ENCODE results near the gene AMFR. TPM values are rescaled to one million over a fixed set of nuclear protein-coding genes. Genes with fewer than 3 reads are reported as not detected.

AMFR gene
- total RNA-seq, 1 donor from 2014 or later, result 57.1 TPM

DNA sequence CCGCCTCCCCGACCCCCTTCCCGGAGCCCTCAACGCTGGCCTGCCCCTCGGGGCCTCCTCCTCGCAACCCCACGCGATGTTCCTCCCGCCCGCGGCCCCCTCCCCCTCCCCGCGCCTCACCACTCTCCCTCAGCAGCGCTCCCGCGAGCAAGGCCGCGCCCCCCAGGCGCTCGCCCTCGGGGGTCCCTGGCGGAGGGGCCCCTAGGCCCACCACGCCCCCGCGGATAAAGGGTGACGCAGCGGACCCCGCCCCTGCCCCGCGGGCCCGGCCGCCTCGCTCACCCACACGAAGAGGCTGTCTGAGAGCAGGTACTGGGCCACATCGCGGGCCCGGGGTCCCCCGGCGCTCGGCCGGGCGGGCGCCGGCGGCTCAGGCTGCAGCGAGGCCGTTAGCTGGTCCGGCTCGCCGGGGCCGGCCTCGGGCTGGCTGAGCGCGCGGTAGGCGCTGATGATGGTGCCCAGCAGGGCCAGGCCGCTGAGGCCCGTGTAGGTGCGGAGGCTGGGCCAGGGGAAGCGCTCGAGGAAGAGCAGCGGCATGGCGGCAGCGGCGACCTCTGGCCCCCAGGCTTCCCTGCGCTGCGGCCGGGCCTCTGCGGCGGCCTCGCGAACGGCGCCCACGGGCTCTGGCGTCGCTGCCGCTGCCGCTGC is 430 bp downstream of the AMFR start:
- intact Hi-C loops (cut with micrococcal nuclease), result loop anchor here (1.0 kb wide), 2 partner anchors 26 to 69 kb away; partner anchors contain the start of genes NUDT21 and OGFOD1

GRCh38 chr16:56424404-56424764 is 961 bp downstream of the AMFR start:
- intact Hi-C loops (cut with micrococcal nuclease), result no loop called here

GRCh38 chr16:56423584-56424403 is 1.6 kb downstream of the AMFR start:
- intact Hi-C loops (cut with micrococcal nuclease), result no loop called here

DNA sequence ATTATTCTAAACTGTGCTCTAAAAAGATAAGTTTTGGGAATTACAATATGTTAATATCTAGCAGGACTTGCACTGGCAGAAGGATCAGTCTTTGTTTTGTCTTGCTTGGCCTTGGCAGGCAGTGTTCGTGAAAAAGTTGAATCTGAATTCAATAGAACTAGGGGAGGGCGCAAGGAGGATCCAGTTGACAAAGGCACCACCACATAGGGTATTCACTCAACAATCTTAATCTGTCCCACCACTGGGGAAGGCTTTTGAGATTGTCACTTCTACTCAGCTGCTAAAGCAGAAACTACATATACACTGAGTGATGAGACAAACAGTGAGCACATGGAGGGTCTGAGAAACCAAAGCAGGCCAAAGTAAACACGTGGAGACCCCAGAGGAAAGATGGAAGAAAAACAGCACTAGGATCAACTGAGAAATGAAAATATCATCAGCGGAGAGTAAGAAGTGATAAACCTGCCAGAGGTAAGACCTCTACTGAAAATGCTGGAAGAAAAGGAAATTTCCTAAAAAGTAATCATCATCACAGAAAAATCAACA is 2.4 kb downstream of the AMFR start:
- intact Hi-C loops (cut with micrococcal nuclease), result no loop called here

GRCh38 chr16:56421976-56422669 is 3.2 kb downstream of the AMFR start:
- intact Hi-C loops (cut with micrococcal nuclease), result no loop called here

DNA sequence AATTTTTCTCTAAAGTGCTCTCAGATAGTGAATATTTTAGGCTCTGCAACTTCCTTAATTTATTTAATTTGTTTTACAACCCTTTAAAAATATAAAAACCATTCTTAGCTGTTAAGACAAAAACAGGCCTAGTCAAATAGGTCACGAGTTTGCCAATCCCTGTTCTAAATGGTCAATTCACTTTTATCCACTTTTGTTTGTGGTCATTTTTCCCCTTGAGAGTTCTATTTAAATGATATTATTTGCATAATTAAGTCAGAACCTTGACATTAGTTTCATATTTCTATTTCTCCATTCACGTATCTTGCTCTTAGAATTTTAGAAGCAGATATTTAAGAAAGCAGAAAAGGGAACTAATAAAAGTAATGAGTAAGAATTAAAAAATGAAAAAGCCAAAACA is 4.0 kb downstream of the AMFR start:
- intact Hi-C loops (cut with micrococcal nuclease), result no loop called here

DNA sequence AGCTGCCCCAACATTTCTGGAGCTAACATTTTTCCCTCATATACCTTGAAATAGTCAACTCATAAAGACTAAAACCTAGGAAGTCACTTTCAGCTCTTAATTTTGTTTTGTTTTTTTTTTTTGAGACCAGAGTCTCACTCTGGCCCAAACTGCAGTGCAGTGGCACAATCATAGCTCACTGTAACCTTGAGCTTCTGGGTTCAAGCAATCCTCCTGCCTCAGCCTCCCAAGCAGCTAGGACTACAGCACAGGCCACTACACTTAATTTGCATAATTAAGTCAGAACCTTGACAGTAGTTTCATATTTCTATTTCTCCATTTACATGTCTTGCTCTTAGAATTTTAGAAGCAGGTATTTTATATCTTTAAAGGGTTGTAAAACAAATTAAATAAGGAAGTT is 4.7 kb downstream of the AMFR start:
- intact Hi-C loops (cut with micrococcal nuclease), result no loop called here

GRCh38 chr16:56419740-56420548 is 5.4 kb downstream of the AMFR start:
- intact Hi-C loops (cut with micrococcal nuclease), result no loop called here

DNA sequence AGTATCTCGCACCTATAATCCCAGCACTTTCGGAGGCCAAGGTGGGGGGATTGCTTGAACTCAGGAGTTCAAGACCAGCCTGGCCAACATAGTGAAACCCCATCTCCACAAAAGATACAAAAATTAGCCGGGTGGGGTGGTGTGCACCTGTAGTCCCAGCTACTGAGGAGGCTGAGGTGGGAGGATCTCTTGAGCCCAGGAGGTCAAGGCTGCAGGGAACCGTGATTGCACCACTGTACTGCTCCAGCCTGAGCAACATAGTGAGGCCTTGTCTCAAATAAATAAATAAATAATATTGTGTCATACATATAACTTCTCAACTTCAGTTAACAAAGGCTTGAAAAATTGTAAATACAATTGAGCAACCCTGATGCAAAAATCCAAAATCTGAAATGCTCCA is 8.2 kb downstream of the AMFR start:
- intact Hi-C loops (cut with micrococcal nuclease), result no loop called here

- intact Hi-C loops (cut with micrococcal nuclease), result no loop called here
Observed at GRCh38 chr16:56415875-56416274, 9.5 kb downstream of the AMFR start.

DNA sequence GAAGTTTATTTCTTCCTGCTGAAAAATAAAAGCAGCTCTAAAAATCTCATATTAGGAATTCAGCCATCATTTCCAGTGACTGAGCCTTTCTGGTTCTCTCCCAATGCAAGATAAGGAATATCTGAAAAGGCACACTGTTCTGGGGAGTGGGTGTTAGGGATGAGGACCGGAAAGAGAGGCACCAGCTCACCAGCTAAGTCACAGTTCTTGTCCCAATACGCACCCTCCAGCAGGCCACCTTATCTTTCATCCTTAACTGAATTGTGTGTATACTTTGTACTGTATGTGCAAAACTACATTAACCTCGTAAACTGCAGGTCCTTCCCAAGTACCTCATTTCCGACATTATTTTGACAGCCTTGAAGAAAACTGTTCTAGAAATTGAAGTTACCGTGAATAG is 11.0 kb downstream of the AMFR start:
- intact Hi-C loops (cut with micrococcal nuclease), result no loop called here

DNA sequence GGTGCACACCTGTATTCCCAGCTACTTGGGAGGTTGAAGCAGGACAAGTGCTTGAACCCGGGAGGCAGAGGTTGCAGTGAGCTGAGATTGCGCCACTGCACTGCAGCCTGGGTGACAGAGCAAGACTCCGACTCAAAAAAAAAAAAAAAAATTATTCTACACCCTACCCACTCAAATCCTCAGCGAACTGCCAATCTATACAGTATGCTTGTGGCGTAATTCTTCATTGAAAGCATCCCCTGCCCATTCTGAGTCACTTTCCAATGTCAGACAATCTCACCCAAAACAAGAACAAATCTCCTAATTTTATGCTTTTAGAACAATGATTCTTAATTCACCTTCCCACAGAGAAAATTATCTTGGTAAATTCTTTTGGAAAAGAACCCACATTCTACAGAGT is 12.0 kb downstream of the AMFR start:
- intact Hi-C loops (cut with micrococcal nuclease), result no loop called here

DNA sequence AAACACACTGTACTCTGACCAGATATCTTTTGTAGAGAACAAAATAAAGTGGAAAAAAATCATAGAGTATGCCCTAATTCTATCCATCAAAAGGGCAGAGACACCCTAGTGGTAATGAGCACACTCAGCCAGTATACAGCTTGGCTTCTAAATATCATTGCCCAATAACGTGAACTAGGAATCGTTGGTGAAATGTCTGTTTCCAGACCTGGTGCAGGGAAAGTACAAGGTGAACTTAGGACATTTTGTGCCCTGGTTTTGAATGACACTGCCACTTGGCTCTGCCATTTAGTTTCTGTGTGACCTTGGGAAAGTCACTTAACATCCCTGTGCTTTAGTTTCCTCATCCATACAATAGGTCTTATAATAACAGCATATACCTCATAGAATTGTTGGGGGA is 13.7 kb downstream of the AMFR start:
- intact Hi-C loops (cut with micrococcal nuclease), result no loop called here

GRCh38 chr16:56411123-56411522 is 14.2 kb downstream of the AMFR start:
- intact Hi-C loops (cut with micrococcal nuclease), result no loop called here

- intact Hi-C loops (cut with micrococcal nuclease), result no loop called here
Observed at GRCh38 chr16:56409195-56409594, 16.1 kb downstream of the AMFR start.

DNA sequence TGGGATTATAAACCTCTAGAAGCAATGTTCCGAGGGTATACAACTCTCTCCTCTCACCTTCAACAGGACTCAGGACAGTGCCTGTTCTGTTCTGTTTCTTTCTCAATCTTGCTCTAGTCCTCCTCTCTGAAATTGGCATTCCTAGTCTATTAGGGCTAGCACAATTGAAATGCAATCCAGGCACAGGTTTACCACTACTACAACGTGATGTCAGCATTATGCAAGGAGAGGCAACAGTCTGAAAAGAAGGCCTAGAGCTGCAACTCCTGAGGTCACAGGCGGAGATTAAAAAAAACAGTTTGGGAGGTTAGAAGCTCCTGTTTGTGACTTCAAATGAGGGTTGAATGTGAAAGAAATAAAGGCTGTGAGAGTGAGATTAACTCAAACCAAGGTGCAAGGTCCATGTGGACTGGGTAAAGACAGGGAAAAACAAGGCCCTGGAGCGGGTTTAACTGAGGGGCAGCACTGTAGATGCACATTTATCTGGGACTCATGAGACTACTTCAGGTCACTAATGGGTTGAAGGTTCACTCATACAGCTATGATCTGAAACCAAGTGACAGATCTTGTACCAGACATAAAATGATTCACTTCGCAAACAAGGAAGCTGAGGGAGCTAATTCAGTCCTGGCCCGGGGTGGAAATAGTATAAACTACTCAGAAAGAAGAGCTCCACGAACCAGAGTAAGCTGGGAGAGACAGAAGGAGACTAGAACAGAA is 16.8 kb downstream of the AMFR start:
- intact Hi-C loops (cut with micrococcal nuclease), result no loop called here

GRCh38 chr16:56405977-56406672 is 19.2 kb downstream of the AMFR start:
- intact Hi-C loops (cut with micrococcal nuclease), result no loop called here

GRCh38 chr16:56401482-56401881 is 23.9 kb downstream of the AMFR start:
- intact Hi-C loops (cut with micrococcal nuclease), result no loop called here

DNA sequence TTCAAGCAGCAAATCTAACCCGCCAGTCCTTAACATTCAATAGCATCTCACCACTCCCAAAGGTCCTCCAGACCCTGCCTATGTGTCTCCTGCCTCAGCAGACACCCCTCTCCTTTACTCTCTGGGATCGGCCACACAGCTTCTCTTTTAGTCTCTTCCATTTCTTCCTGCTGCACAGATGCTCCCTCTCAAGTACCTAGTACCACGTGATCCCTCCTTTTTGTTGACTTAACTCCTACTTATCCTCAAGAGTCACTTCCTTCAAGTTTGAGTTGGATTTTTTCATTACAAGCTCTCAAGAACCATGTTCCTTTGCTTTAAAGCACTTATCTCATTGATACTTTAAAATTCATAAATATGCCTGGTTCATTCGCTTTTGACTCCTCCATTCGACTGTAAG is 24.9 kb downstream of the AMFR start:
- intact Hi-C loops (cut with micrococcal nuclease), result no loop called here

- intact Hi-C loops (cut with micrococcal nuclease), result no loop called here
Observed at GRCh38 chr16:56399486-56399885, 25.9 kb downstream of the AMFR start.

All from T-helper 2 cell treated with Interferon-gamma antibody and Interleukin-4, amounts not matched to agents 100 ng/mL and 5 ng/mL, for 36 hours (primary cell).